ENCODE measurements around the gene KRT76.

KRT76 gene

GRCh38 chr12:52812749-52813148 lies 35.6 kb upstream of the KRT76 start:
- no peak overlapping the region for H3K27ac ChIP-seq (ENCODE audit: low read depth, low read length, poor library complexity, severe bottlenecking)

GRCh38 chr12:52812073-52812400 lies 34.9 kb upstream of the KRT76 start:
- Histone ChIP-seq H3K27me3 (ENCODE audit: insufficient read depth, low read length) (peaks cover 3% of the 10 kb centered on the region; the same call in 1 of the 2 replicates), H3K9me3 (ENCODE audit: low read length) (no peaks in the 10 kb centered on the region)

More at GRCh38 chr12:52812749-52813148, 35.6 kb upstream of the KRT76 start:
- Histone ChIP-seq H4K20me1 (ENCODE audit: insufficient read depth, low read length) (no peaks in the 10 kb centered on the region), H3K79me2 (ENCODE audit: insufficient read depth, low read length) (no peaks in the 10 kb centered on the region), H3K9ac (ENCODE audit: low read length) (no peak overlapping the region), H2AFZ (ENCODE audit: low read length) (no peak overlapping the region), H3K9me3 (ENCODE audit: low read length) (no peaks in the 10 kb centered on the region), H3K9me2 (ENCODE audit: low read depth, low read length) (no peaks in the 10 kb centered on the region), H3K27me3 (ENCODE audit: insufficient read depth, low read length) (peaks cover 3% of the 10 kb centered on the region; the same call in 1 of the 2 replicates), H3K36me3 (ENCODE audit: insufficient read depth, low read length) (no peaks in the 10 kb centered on the region), H3K4me3 (ENCODE audit: low read depth, low read length, poor library complexity, severe bottlenecking) (no peak overlapping the region), H3K4me2 (ENCODE audit: low read length) (no peak overlapping the region), H3F3A (ENCODE audit: insufficient read depth, low read length) (no peaks in the 10 kb centered on the region), H3K4me1 (ENCODE audit: insufficient read depth, low read length, severe bottlenecking) (no peaks in the 10 kb centered on the region)
- TF ChIP-seq CTCF (IDR thresholded peaks at IDR 0.05; ENCODE audit: low read length) = no peak
- no peak for TF ChIP-seq EZH2 (IDR thresholded peaks at IDR 0.05; ENCODE audit: borderline replicate concordance, low read length)

GRCh38 chr12:52811191-52812072 lies 34.3 kb upstream of the KRT76 start:
- H3K4me3 ChIP-seq (ENCODE audit: low read depth, low read length, poor library complexity, severe bottlenecking) = no peak overlapping the region
- H3K36me3 ChIP-seq (ENCODE audit: insufficient read depth, low read length) = no peaks in the 10 kb centered on the region
- no peak overlapping the region for H2AFZ ChIP-seq (ENCODE audit: low read length)
- no peaks in the 10 kb centered on the region for H3F3A ChIP-seq (ENCODE audit: insufficient read depth, low read length)
- H3K27ac ChIP-seq (ENCODE audit: low read depth, low read length, poor library complexity, severe bottlenecking) = no peak overlapping the region
- no peak overlapping the region for H3K4me2 ChIP-seq (ENCODE audit: low read length)
- H4K20me1 ChIP-seq (ENCODE audit: insufficient read depth, low read length) = no peaks in the 10 kb centered on the region
- no peaks in the 10 kb centered on the region for H3K79me2 ChIP-seq (ENCODE audit: insufficient read depth, low read length)
- no peak overlapping the region for H3K9ac ChIP-seq (ENCODE audit: low read length)
- H3K9me3 ChIP-seq (ENCODE audit: low read length) = no peaks in the 10 kb centered on the region
- peaks cover 3% of the 10 kb centered on the region; the same call in 1 of the 2 replicates for H3K27me3 ChIP-seq (ENCODE audit: insufficient read depth, low read length)
- H3K4me1 ChIP-seq (ENCODE audit: insufficient read depth, low read length, severe bottlenecking) = no peaks in the 10 kb centered on the region
- no peaks in the 10 kb centered on the region for H3K9me2 ChIP-seq (ENCODE audit: low read depth, low read length)
- no peak for TF ChIP-seq EZH2 (IDR thresholded peaks at IDR 0.05; ENCODE audit: borderline replicate concordance, low read length)
- TF ChIP-seq CTCF (IDR thresholded peaks at IDR 0.05; ENCODE audit: low read length) = no peak

More at GRCh38 chr12:52812073-52812400, 34.9 kb upstream of the KRT76 start:
- Histone ChIP-seq H3K9ac (ENCODE audit: low read length) (no peak overlapping the region), H3K27ac (ENCODE audit: low read depth, low read length, poor library complexity, severe bottlenecking) (no peak overlapping the region), H3K4me3 (ENCODE audit: low read depth, low read length, poor library complexity, severe bottlenecking) (no peak overlapping the region), H3K79me2 (ENCODE audit: insufficient read depth, low read length) (no peaks in the 10 kb centered on the region), H4K20me1 (ENCODE audit: insufficient read depth, low read length) (no peaks in the 10 kb centered on the region), H3K9me2 (ENCODE audit: low read depth, low read length) (no peaks in the 10 kb centered on the region), H3K4me1 (ENCODE audit: insufficient read depth, low read length, severe bottlenecking) (no peaks in the 10 kb centered on the region), H2AFZ (ENCODE audit: low read length) (no peak overlapping the region), H3K4me2 (ENCODE audit: low read length) (no peak overlapping the region), H3F3A (ENCODE audit: insufficient read depth, low read length) (no peaks in the 10 kb centered on the region), H3K36me3 (ENCODE audit: insufficient read depth, low read length) (no peaks in the 10 kb centered on the region)
- TF ChIP-seq CTCF (IDR thresholded peaks at IDR 0.05; ENCODE audit: low read length) = no peak
- no peak for TF ChIP-seq EZH2 (IDR thresholded peaks at IDR 0.05; ENCODE audit: borderline replicate concordance, low read length)
